ENCODE results near the gene ACOX3. TPM values are rescaled to one million over a fixed set of nuclear protein-coding genes. Genes with fewer than 3 reads are reported as not detected.

ACOX3 gene
- total and polyA plus RNA-seq, 4 donors = 15.6 to 32.2 (median 21.5) TPM

DNA sequence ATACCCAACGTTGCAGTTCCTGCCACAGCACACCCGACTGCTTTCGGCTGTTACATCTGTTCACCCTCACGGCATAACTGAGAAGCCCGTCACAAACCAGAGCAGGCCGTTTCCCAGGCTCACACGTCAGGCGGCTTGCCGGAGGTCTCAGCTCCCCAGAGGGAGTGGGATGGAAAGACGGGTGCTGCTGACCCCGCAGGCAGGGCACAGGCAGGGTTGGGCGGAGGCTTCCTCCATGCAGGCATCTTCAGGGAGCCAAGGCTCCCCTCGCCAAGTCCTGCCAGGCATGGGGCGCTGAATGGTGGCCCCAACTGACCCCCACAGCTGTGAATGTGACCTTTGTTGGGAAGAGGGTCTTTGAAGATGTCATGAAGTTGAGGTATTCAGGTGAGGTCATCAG lies 57.5 kb downstream of the ACOX3 start:
- ATAC-seq (ENCODE audit: insufficient read depth, low FRiP score) (no peak), DNase-seq (no peak)
- Histone ChIP-seq H3K27me3 (ENCODE audit: control insufficient read depth in 3 of 3, insufficient read depth in 3 of 3, low read length in 2 of 3) (no peaks in the 10 kb centered on the region), H3K4me3 (no peak overlapping the region), H3K9ac (ENCODE audit: insufficient read depth in 1 of 2, low read length in 2 of 2) (no peak overlapping the region), H3K4me1 (ENCODE audit: control insufficient read depth in 5 of 5, insufficient read depth in 5 of 5, low read length in 5 of 5) (peaks cover 0 to 17% (median 10%) of the 10 kb centered on the region in 5 donors), H3K36me3 (ENCODE audit: control insufficient read depth in 4 of 4, insufficient read depth in 4 of 4, low read length in 4 of 4) (peaks cover 0 to 36% (median 9%) of the 10 kb centered on the region in 4 donors), H3K27ac (ENCODE audit: low read depth in 1 of 2, low read length in 1 of 2) (no peak overlapping the region), H3K9me3 (ENCODE audit: control insufficient read depth in 4 of 4, insufficient read depth in 3 of 4, low read length in 3 of 4) (no peaks in the 10 kb centered on the region)
- TF ChIP-seq, protein P1, sequence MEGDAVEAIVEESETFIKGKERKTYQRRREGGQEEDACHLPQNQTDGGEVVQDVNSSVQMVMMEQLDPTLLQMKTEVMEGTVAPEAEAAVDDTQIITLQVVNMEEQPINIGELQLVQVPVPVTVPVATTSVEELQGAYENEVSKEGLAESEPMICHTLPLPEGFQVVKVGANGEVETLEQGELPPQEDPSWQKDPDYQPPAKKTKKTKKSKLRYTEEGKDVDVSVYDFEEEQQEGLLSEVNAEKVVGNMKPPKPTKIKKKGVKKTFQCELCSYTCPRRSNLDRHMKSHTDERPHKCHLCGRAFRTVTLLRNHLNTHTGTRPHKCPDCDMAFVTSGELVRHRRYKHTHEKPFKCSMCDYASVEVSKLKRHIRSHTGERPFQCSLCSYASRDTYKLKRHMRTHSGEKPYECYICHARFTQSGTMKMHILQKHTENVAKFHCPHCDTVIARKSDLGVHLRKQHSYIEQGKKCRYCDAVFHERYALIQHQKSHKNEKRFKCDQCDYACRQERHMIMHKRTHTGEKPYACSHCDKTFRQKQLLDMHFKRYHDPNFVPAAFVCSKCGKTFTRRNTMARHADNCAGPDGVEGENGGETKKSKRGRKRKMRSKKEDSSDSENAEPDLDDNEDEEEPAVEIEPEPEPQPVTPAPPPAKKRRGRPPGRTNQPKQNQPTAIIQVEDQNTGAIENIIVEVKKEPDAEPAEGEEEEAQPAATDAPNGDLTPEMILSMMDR (IDR thresholded peaks at IDR 0.05; ENCODE audit: control extremely low read depth, extremely low read depth) = no peak
- 93% methylated on average over 14 of the region's 14 CpGs for WGBS, 2 donors

DNA sequence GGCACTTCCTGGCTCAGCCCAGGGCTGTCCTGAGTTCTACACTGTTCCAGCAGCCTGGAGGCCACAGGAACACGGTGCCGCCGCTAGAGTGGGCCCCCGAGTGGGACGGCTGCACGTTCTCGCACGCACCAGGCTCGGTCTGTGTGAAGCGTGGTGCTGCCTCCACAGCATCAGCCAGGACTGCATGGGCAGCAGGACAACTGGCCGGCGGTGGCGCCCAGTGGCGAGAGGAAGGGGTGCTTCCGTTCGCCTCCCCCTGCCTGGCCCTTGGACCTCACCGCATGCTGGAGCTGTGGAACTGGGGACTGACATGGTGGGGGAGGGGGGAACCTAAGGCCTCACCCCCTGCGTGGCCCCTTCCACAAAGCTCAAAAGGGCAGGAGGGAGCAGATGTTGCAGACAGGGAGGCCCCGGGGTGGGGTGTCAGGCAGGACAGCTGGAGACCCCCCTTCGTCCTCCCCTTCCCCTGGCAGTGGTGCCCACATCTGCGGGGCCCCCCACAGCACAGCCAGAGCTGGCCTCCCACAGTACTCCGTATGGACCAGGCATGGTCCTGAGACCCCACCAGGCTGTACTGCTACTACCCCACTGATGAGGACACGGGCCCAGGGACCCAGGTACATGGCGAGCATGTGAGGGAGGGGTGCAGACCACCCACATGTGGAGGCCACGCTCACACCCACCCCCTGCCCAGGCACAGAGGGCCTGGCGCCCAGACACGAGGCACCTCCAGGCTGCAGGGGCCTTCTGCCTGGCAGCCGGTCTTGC lies 58.5 kb downstream of the ACOX3 start:
- ATAC-seq (ENCODE audit: insufficient read depth, low FRiP score) = no peak
- WGBS, 2 donors = 94 to 95% methylated on average over 28 of the region's 28 CpGs
- no peak overlapping the region for H3K4me3 ChIP-seq
- H3K27me3 ChIP-seq (ENCODE audit: control insufficient read depth in 3 of 3, insufficient read depth in 3 of 3, low read length in 2 of 3) = no peaks in the 10 kb centered on the region
- TF ChIP-seq, protein P1 (IDR thresholded peaks at IDR 0.05; ENCODE audit: control extremely low read depth, extremely low read depth) = no peak
- DNase-seq = no peak
- no peak overlapping the region for H3K9ac ChIP-seq (ENCODE audit: insufficient read depth in 1 of 2, low read length in 2 of 2)
- peaks cover 0 to 17% (median 10%) of the 10 kb centered on the region in 5 donors for H3K4me1 ChIP-seq (ENCODE audit: control insufficient read depth in 5 of 5, insufficient read depth in 5 of 5, low read length in 5 of 5)
- no peak overlapping the region for H3K27ac ChIP-seq (ENCODE audit: low read depth in 1 of 2, low read length in 1 of 2)
- H3K9me3 ChIP-seq (ENCODE audit: control insufficient read depth in 4 of 4, insufficient read depth in 3 of 4, low read length in 3 of 4) = no peaks in the 10 kb centered on the region
- H3K36me3 ChIP-seq (ENCODE audit: control insufficient read depth in 4 of 4, insufficient read depth in 4 of 4, low read length in 4 of 4) = peaks cover 0 to 32% (median 8%) of the 10 kb centered on the region in 4 donors

DNA sequence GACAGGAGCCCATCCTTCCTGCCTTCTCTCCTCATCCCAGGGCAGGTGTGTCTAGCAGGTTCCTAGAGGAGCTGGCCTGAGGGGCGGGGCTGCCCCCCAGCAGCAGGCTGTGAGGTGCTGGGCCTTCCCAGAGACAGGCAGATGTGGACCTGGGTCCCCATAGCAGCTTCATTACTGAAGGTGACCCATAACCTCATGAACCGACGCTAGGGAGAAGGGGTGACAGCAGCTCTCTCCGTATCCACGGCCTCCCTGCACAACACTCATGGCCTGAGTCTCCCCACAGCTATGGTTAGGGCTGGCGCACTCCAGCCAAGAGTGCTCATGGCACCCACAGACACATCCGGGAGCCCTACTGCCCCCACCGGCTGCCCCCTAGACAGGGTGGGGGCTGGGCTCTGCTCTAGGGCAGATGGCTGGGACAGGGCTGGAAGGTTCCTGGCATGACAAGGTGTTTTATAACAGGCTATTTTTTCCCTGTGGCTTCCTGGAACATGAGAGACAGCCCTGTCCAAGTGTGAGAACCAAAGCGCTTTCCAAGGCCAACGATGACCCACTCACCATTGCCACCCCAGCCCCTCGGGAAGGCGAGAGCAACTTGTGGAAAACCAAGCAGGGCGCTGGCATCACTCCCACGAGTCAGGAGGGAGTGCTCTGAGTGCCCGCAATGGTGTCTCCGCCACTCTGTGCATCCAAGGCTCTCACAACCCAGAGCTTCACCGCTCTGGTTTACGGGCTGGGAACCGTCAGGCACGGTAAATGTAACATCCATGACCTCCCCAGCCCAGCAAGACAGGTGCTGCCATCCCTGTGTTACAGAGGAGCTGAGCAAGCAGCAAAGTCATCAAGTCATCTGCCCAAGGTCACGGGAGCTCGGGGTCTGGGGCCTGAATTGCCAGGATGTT lies 59.8 kb downstream of the ACOX3 start:
- H3K9me3 ChIP-seq (ENCODE audit: control insufficient read depth in 4 of 4, insufficient read depth in 3 of 4, low read length in 3 of 4) = no peaks in the 10 kb centered on the region
- no peaks in the 10 kb centered on the region for H3K27me3 ChIP-seq (ENCODE audit: control insufficient read depth in 3 of 3, insufficient read depth in 3 of 3, low read length in 2 of 3)
- H3K9ac ChIP-seq (ENCODE audit: insufficient read depth in 1 of 2, low read length in 2 of 2) = no peak overlapping the region
- H3K4me1 ChIP-seq (ENCODE audit: control insufficient read depth in 5 of 5, insufficient read depth in 5 of 5, low read length in 5 of 5) = peaks cover 0 to 17% (median 10%) of the 10 kb centered on the region in 5 donors
- 96 to 98% methylated on average over 22 of the region's 22 CpGs for WGBS, 2 donors
- TF ChIP-seq, protein P1 (IDR thresholded peaks at IDR 0.05; ENCODE audit: control extremely low read depth, extremely low read depth) = no peak
- H3K4me3 ChIP-seq = no peak overlapping the region
- H3K27ac ChIP-seq (ENCODE audit: low read depth in 1 of 2, low read length in 1 of 2) = peak overlapping the region in 1 of 2 donors; percentile 17
- DNase-seq = no peak
- ATAC-seq (ENCODE audit: insufficient read depth, low FRiP score) = no peak
- H3K36me3 ChIP-seq (ENCODE audit: control insufficient read depth in 4 of 4, insufficient read depth in 4 of 4, low read length in 4 of 4) = peaks cover 0 to 27% (median 5%) of the 10 kb centered on the region in 4 donors
